Endothelial cell of hepatic sinusoid (primary cell): Measurements from ENCODE around the gene GINS3.
"Not testable (repeated sequence)": the region's sequence is repeated elsewhere in the genome, so short reads cannot be mapped to it uniquely, and the experiment has no call there.

Source experiments
- in situ Hi-C: cut with HindIII; loops from 2 replicates; pipeline ENCODE4 v1.10.0; 2017; ENCODE audit warnings: low sequenced_read_pairs

Gene GINS3

GRCh38 chr16:58385218-58385773 lies 7.0 kb upstream of the GINS3 start:
- in situ Hi-C loops, result no loop called here

- in situ Hi-C loops, result no loop called here
Measured at GRCh38 chr16:58389724-58390123, 2.5 kb upstream of the GINS3 start.

GRCh38 chr16:58393138-58393504 lies 850 bp downstream of the GINS3 start:
- in situ Hi-C loops, result no loop called here

GRCh38 chr16:58396897-58397296 lies 4.6 kb downstream of the GINS3 start:
- in situ Hi-C loops, result not testable (repeated sequence)

- in situ Hi-C loops, result loop anchor here (5.0 kb wide), 1 partner anchor 52 kb away; no protein-coding TSS in a partner anchor
Measured at GRCh38 chr16:58399718-58400633, 7.7 kb downstream of the GINS3 start.

GRCh38 chr16:58401305-58401704 lies 9.0 kb downstream of the GINS3 start:
- in situ Hi-C loops, result loop anchor here (5.0 kb wide), 1 partner anchor 51 kb away; no protein-coding TSS in a partner anchor

- in situ Hi-C loops, result loop anchor here (5.0 kb wide), 1 partner anchor 50 kb away; no protein-coding TSS in a partner anchor
Measured at GRCh38 chr16:58402796-58403195, 10.5 kb downstream of the GINS3 start.

- in situ Hi-C loops, result no loop called here
Measured at GRCh38 chr16:58409316-58409973, 17.2 kb downstream of the GINS3 start.

GRCh38 chr16:58411336-58411735 lies 19.1 kb downstream of the GINS3 start:
- in situ Hi-C loops, result no loop called here

GRCh38 chr16:58411736-58412614 lies 19.7 kb downstream of the GINS3 start:
- in situ Hi-C loops, result no loop called here

- in situ Hi-C loops, result not testable (repeated sequence)
Measured at GRCh38 chr16:58412615-58412970, 20.3 kb downstream of the GINS3 start.

- in situ Hi-C loops, result no loop called here
Measured at GRCh38 chr16:58413359-58413758, 21.1 kb downstream of the GINS3 start.

GRCh38 chr16:58415003-58415402 lies 22.7 kb downstream of the GINS3 start:
- in situ Hi-C loops, result no loop called here

GRCh38 chr16:58415961-58416360 lies 23.7 kb downstream of the GINS3 start:
- in situ Hi-C loops, result not testable (repeated sequence)

- in situ Hi-C loops, result no loop called here
Measured at GRCh38 chr16:58417035-58417434, 24.8 kb downstream of the GINS3 start.

GRCh38 chr16:58417600-58417999 lies 25.3 kb downstream of the GINS3 start:
- in situ Hi-C loops, result no loop called here

- in situ Hi-C loops, result no loop called here
Measured at GRCh38 chr16:58418026-58418425, 25.8 kb downstream of the GINS3 start.

- in situ Hi-C loops, result no loop called here
Measured at GRCh38 chr16:58418601-58419000, 26.3 kb downstream of the GINS3 start.

GRCh38 chr16:58419241-58419990 lies 27.1 kb downstream of the GINS3 start:
- in situ Hi-C loops, result no loop called here

- in situ Hi-C loops, result no loop called here
Measured at GRCh38 chr16:58421059-58421458, 28.8 kb downstream of the GINS3 start.
